ENCODE data around the gene ATP5F1E.
A peak's percentile ranks its signal among the peaks of the same experiment; 100 is the strongest.

The ATP5F1E gene

DNA sequence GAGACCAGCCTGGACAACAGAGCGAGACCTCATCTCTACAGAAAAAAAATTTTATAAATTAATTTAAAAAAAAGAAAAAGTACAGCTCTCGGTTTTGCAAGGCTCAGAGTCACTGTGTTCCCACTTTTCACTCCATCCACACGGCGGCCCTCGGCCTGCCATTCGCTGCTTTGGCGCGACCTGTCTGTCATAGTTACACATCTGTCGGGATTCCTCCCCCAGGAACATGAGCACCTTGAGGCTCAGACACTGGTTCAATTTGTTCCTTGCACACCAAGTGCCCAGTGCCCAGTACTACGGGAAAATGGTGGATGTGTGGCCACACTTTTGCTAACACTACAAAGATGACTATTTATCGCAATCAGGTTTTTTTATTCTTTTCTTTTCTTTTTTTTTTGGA, 33.5 kb downstream of the ATP5F1E start:
- DNase-seq (ENCODE audit: low spot score), result no peak
- ChIA-PET POLR2A (ENCODE audit: low non-redundant PET) (no interaction called here), CTCF (interaction anchor here (0.7 kb wide), 1 partner anchor 1414 kb away, joined by 3 read pairs; no protein-coding TSS in a partner anchor)
- H3K27ac ChIP-seq, result peak overlapping the region; percentile 41
- TF ChIP-seq CTCF (conservative IDR thresholded peaks at IDR 0.05; ENCODE audit: low read depth), result no peak

GRCh38 chr20:58997141-58997770, 34.9 kb downstream of the ATP5F1E start:
- no peak for TF ChIP-seq CTCF (conservative IDR thresholded peaks at IDR 0.05; ENCODE audit: low read depth)
- no peak for DNase-seq (ENCODE audit: low spot score)
- ChIA-PET CTCF (interaction anchor here (0.6 to 0.7 kb wide), 2 partner anchors 18 to 787 kb away, joined by 3 to 4 read pairs; no protein-coding TSS in a partner anchor), POLR2A (ENCODE audit: low non-redundant PET) (no interaction called here)
- H3K27ac ChIP-seq, result peak overlapping the region; percentile 52; the same call in 1 of the 2 replicates

- peak overlapping the region; percentile 52; the same call in 1 of the 2 replicates for H3K27ac ChIP-seq
- ChIA-PET CTCF (interaction anchor here (0.5 to 0.6 kb wide), 2 partner anchors 10 to 337 kb away, joined by 3 read pairs; no protein-coding TSS in a partner anchor), POLR2A (ENCODE audit: low non-redundant PET) (interaction anchor here (1.3 kb wide), 1 partner anchor 107 kb away, joined by 4 read pairs; no protein-coding TSS in a partner anchor)
- no peak for DNase-seq (ENCODE audit: low spot score)
- no peak for TF ChIP-seq CTCF (conservative IDR thresholded peaks at IDR 0.05; ENCODE audit: low read depth)
Observed at GRCh38 chr20:58996226-58996611, 35.9 kb downstream of the ATP5F1E start.

DNA sequence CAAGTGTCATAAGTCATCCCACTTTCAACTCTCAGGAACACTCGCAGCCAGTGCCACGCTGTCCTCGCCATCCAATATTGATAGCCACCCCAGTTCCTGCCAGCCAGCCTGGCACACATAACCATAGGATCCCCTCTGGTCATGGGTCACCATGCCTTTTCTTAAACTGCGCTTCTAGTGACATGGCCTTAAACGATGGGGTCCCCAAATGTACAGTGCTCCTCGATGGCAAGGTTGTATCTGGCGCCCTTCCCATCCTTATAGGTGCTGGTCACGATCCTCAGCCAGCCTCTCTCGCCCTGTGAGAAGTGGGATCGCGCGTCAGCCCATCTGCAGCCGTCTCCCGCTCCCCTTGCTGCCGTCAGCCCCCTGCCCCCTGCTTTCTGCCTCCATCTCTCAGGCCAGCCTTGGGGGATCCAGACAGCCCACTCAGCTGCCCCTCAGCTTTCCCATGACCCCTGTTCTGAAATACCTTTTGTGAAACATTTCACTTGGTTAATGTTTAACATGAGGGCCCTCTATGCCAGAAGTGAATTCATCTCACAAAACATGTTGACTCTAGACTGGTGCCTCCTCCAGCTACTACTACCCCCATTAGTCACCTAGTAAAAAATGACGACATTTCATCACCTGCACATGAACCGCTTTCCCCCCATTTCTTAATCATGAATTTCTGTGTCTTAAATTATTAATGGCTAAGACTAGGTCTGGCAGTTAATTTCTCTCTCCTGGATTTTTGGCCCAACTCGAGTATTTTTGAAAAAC, 36.5 kb downstream of the ATP5F1E start:
- POLR2A ChIA-PET (ENCODE audit: low non-redundant PET), result interaction anchor here (1.3 kb wide), 1 partner anchor 106 kb away, joined by 4 read pairs; no protein-coding TSS in a partner anchor
- peak overlapping the region; percentile 52 for H3K27ac ChIP-seq
- CTCF ChIA-PET, result no interaction called here
- peak; percentile 60 for DNase-seq (ENCODE audit: low spot score)
- no peak for TF ChIP-seq CTCF (conservative IDR thresholded peaks at IDR 0.05; ENCODE audit: low read depth)

DNA sequence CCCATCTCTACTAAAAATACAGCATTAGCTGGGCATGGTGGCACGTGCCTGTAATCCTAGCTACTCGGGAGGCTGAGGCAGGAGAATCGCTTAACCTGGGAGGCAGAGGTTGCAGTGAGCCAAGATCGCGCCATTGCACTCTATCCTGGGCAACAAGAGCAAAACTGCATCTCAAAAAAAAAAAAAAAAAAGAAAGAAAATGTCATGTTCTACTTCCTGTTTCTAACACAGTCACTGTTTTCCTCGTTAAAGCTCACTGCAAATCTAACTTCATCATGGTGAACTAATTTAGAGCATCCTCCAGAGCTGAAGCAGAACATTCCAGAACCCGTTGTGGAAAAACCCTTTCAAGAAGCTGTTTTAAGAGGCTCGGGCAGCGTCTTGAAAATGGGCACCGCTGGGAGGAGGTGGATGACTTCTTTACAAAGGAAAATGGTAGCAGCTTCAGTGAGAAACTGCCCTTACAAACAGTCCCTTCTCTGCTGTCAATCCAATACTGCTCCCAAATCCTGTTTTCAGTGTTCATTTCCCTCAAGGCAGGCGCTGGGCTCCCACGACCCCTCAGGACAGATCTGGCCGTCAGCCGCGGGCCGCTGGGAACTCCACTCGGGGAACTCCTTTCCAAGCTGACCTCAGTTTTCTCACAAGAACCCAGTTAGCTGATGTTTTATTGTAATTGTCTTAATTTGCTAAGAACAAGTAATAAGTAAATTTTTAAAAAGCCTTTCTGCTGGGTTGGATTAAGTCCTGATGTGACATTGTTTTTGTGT, 37.6 kb downstream of the ATP5F1E start:
- peak overlapping the region; percentile 52 for H3K27ac ChIP-seq
- ChIA-PET CTCF (interaction anchor here (0.5 to 0.7 kb wide), 5 partner anchors 52 to 330 kb away, joined by 3 to 4 read pairs (median 3); no protein-coding TSS in a partner anchor), POLR2A (ENCODE audit: low non-redundant PET) (interaction anchor here (0.7 kb wide), 1 partner anchor 181 kb away, joined by 9 read pairs; no protein-coding TSS in a partner anchor)
- no peak for DNase-seq (ENCODE audit: low spot score)
- no peak for TF ChIP-seq CTCF (conservative IDR thresholded peaks at IDR 0.05; ENCODE audit: low read depth)

Measured in RWPE1 (cell line).